H9 (cell line): ENCODE measurements around the gene KIAA1671. TPM values are rescaled to one million over a fixed set of nuclear protein-coding genes. Genes with fewer than 3 reads are reported as not detected.

ENCODE experiments used
- DNase-seq: peaks from one replicate; pipeline ENCODE4 v3.0.0-alpha.2; 2017
- H2AFZ ChIP-seq: one replicate; pipeline ENCODE4 v1.6.1; 2013; ENCODE audit warnings: mild to moderate bottlenecking, low read length, control low read depth, moderate library complexity
- H2AK5ac ChIP-seq: 2 replicates; pipeline ENCODE4 v1.6.1; 2013; ENCODE audit warnings: low read length, control low read depth, mixed read lengths; ENCODE audit not compliant: insufficient read length
- H2BK120ac ChIP-seq: one replicate; pipeline ENCODE4 v1.6.1; 2013; ENCODE audit warnings: low read depth, mild to moderate bottlenecking, low read length, control low read depth, inconsistent platforms; ENCODE audit not compliant: poor library complexity, severe bottlenecking
- H2BK12ac ChIP-seq: 2 replicates; pipeline ENCODE4 v1.6.1; 2013; ENCODE audit warnings: low read length, control low read depth, mixed read lengths, low read depth; ENCODE audit not compliant: insufficient read length
- H2BK15ac ChIP-seq: 2 replicates; pipeline ENCODE4 v1.6.1; 2013; ENCODE audit warnings: low read depth, low read length, control low read depth
- H2BK20ac ChIP-seq: one replicate; pipeline ENCODE4 v1.6.1; 2013; ENCODE audit warnings: low read depth, mild to moderate bottlenecking, low read length, control low read depth, inconsistent platforms; ENCODE audit not compliant: poor library complexity, severe bottlenecking
- H2BK5ac ChIP-seq: 2 replicates; pipeline ENCODE4 v1.6.1; 2013; ENCODE audit warnings: low read length, control low read depth, mixed read lengths; ENCODE audit not compliant: insufficient read length
- H3K14ac ChIP-seq: 2 replicates; pipeline ENCODE4 v1.6.1; 2013; ENCODE audit warnings: low read length, control low read depth; ENCODE audit not compliant: insufficient read depth
- H3K18ac ChIP-seq: 2 replicates; pipeline ENCODE4 v1.6.1; 2013; ENCODE audit warnings: low read depth, mild to moderate bottlenecking, mixed read lengths, low read length, control low read depth; ENCODE audit not compliant: insufficient read length
- H3K23ac ChIP-seq: 2 replicates; pipeline ENCODE4 v1.6.1; 2013; ENCODE audit warnings: low read length, control low read depth, mixed read lengths, low read depth; ENCODE audit not compliant: insufficient read length
- H3K23me2 ChIP-seq: 2 replicates; pipeline ENCODE4 v1.6.1; 2013; ENCODE audit warnings: low read depth, mild to moderate bottlenecking, mixed read lengths, low read length, control low read depth; ENCODE audit not compliant: insufficient read length, poor library complexity, severe bottlenecking
- H3K27ac ChIP-seq: 2 replicates; pipeline ENCODE4 v1.5.1; 2013; ENCODE audit warnings: low read length, control low read depth, mixed read lengths, low read depth; ENCODE audit not compliant: insufficient read length
- H3K27me3 ChIP-seq: 2 replicates; pipeline ENCODE4 v1.6.1; 2013; ENCODE audit warnings: low read length, control low read depth, inconsistent platforms; ENCODE audit not compliant: insufficient read depth
- H3K4ac ChIP-seq: 2 replicates; pipeline ENCODE4 v1.6.1; 2013; ENCODE audit warnings: low read depth, mild to moderate bottlenecking, control low read depth, inconsistent platforms, low read length, moderate library complexity
- H3K4me1 ChIP-seq: 2 replicates; pipeline ENCODE4 v1.6.1; 2013; ENCODE audit warnings: low read length, control low read depth, inconsistent platforms; ENCODE audit not compliant: insufficient read depth
- H3K4me2 ChIP-seq: 2 replicates; pipeline ENCODE4 v1.6.1; 2013; ENCODE audit warnings: low read length, control low read depth, mixed read lengths; ENCODE audit not compliant: insufficient read length, insufficient read depth
- H3K56ac ChIP-seq: 2 replicates; pipeline ENCODE4 v1.6.1; 2013; ENCODE audit warnings: low read depth, mild to moderate bottlenecking, mixed read lengths, low read length, control low read depth; ENCODE audit not compliant: insufficient read length
- H3K79me1 ChIP-seq: 2 replicates; pipeline ENCODE4 v1.6.1; 2013; ENCODE audit warnings: low read depth, mild to moderate bottlenecking, moderate library complexity, low read length, control low read depth, inconsistent platforms; ENCODE audit not compliant: insufficient read depth, poor library complexity, severe bottlenecking
- H3K79me2 ChIP-seq: 2 replicates; pipeline ENCODE4 v1.6.1; 2013; ENCODE audit warnings: low read length, control low read depth, inconsistent platforms; ENCODE audit not compliant: insufficient read depth
- H3K9ac ChIP-seq: 2 replicates; pipeline ENCODE4 v1.6.1; 2013; ENCODE audit warnings: low read length, control low read depth, mixed read lengths; ENCODE audit not compliant: insufficient read length; ENCODE audit errors: extremely low read depth
- H3K9me3 ChIP-seq: one replicate; pipeline ENCODE4 v1.6.1; 2013; ENCODE audit warnings: low read depth, low read length, inconsistent platforms; ENCODE audit not compliant: control insufficient read depth
- H3T11ph ChIP-seq: one replicate; pipeline ENCODE4 v1.6.1; 2013; ENCODE audit warnings: mild to moderate bottlenecking, low read length, control low read depth, inconsistent platforms
- H4K20me1 ChIP-seq: one replicate; pipeline ENCODE4 v1.6.1; 2013; ENCODE audit not compliant: control insufficient read depth, insufficient read length, insufficient read depth
- H4K5ac ChIP-seq: 2 replicates; pipeline ENCODE4 v1.6.1; 2013; ENCODE audit warnings: low read depth, mild to moderate bottlenecking, mixed read lengths, low read length, control low read depth; ENCODE audit not compliant: insufficient read length
- H4K8ac ChIP-seq: replicated peaks from 2 replicates; pipeline ENCODE4 v1.6.1; 2013; ENCODE audit warnings: low read length, control low read depth, mixed read lengths, low read depth; ENCODE audit not compliant: insufficient read length
- H4K91ac ChIP-seq: 2 replicates; pipeline ENCODE4 v1.6.1; 2013; ENCODE audit warnings: low read depth, mild to moderate bottlenecking, moderate library complexity, mixed read lengths, low read length, control low read depth; ENCODE audit not compliant: insufficient read length
- H3K27ac Mint-ChIP-seq, 3 experiments: 2 replicates in 2 of 3; 3 replicates in 1 of 3; pipeline ENCODE4 v1.8.0; 2020 to 2021; ENCODE audit warnings: mixed read lengths in 3 of 3, mild to moderate bottlenecking in 1 of 3, moderate library complexity in 1 of 3
- H3K27me3 Mint-ChIP-seq: 2 replicates; pipeline ENCODE4 v1.8.0; 2021; ENCODE audit warnings: low read depth, mild to moderate bottlenecking, moderate library complexity, mixed read lengths
- H3K36me3 Mint-ChIP-seq, 3 experiments: 2 replicates in 2 of 3; 3 replicates in 1 of 3; pipeline ENCODE4 v1.8.0; 2020 to 2021; ENCODE audit warnings: low read depth in 3 of 3, mixed read lengths in 3 of 3; ENCODE audit not compliant: insufficient read depth in 1 of 3
- H3K4me1 Mint-ChIP-seq, 2 experiments: 2 replicates each; pipeline ENCODE4 v1.8.0; 2020; ENCODE audit warnings: mixed read lengths in 2 of 2
- H3K4me3 Mint-ChIP-seq, 2 experiments: 2 replicates in 1 of 2; 3 replicates in 1 of 2; pipeline ENCODE4 v1.8.0; 2020 to 2021; ENCODE audit warnings: mild to moderate bottlenecking in 2 of 2, mixed read lengths in 2 of 2, moderate library complexity in 1 of 2
- H3K9me3 Mint-ChIP-seq, 2 experiments: 2 replicates in 1 of 2; 3 replicates in 1 of 2; pipeline ENCODE4 v1.8.0; 2020; ENCODE audit warnings: mild to moderate bottlenecking in 2 of 2, mixed read lengths in 2 of 2, moderate library complexity in 1 of 2
- WGBS: extraction: QIAGEN DNeasy Blood & Tissue Kit; methylation state at CpG from one replicate; pipeline ENCODE4 v1.1.7; 2013; ENCODE audit warnings: missing lambda C conversion rate, low lambda C conversion rate, mixed read lengths; ENCODE audit not compliant: insufficient read length; ENCODE audit errors: extremely low coverage; 5-methylcytosine and 5-hydroxymethylcytosine counted together
- total RNA-seq: library from RNA; stranded (reverse); gene quantifications from 2 replicates; pipeline ENCODE4 v1.2.1, GENCODE V29; 2021
- TF ChIP-seq, protein P1 (sequence below): fragments of 200-600 bp; sonication (generic); conservative IDR thresholded peaks from 3 replicates; pipeline ENCODE4 v1.8.0; 2021; ENCODE audit warnings: antibody characterized with exemption, mild to moderate bottlenecking

The KIAA1671 gene
- total RNA-seq, 1 experiment from 2014 or later, result 22.6 TPM

DNA sequence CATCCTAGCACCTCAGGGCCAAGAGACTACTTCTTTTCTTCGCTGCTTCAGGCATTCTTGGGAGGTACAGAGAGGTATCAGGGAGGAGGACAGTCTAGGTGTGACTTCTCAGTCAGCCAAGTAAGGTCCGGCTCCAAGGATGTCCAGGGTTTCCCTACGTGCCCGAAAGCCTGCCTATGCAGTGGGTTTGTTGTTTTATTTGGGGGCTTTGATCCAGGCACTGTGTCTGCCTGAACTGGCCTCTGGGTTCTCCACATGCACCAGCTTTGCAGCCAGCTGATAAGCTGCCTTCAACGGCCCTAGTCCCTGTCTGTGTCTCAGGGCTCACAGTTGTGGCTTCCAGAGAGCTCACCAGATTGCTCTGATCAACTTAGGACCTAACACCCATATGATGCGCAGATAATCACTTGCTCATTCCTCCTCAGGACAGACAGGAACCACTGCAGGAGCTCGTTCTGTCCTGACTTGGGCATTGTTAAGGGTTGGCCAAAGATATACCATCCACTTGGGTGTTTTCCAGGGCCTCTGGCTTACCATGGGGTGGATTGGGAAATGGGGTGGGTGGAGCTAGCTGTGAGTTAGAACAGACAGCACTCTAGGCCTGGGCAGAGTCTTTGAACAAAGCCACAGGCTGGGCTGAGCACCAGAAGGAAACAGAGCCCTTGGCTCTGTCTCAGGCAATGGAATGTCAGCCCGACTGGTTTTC is 201.6 kb downstream of the KIAA1671 start:
- H2BK20ac ChIP-seq, result no peak overlapping the region
- H3K4me2 ChIP-seq, result no peak overlapping the region
- H3K56ac ChIP-seq, result no peak overlapping the region
- no peaks in the 10 kb centered on the region for H3K36me3 Mint-ChIP-seq
- no peak overlapping the region for H3K27ac ChIP-seq
- TF ChIP-seq, protein P1, sequence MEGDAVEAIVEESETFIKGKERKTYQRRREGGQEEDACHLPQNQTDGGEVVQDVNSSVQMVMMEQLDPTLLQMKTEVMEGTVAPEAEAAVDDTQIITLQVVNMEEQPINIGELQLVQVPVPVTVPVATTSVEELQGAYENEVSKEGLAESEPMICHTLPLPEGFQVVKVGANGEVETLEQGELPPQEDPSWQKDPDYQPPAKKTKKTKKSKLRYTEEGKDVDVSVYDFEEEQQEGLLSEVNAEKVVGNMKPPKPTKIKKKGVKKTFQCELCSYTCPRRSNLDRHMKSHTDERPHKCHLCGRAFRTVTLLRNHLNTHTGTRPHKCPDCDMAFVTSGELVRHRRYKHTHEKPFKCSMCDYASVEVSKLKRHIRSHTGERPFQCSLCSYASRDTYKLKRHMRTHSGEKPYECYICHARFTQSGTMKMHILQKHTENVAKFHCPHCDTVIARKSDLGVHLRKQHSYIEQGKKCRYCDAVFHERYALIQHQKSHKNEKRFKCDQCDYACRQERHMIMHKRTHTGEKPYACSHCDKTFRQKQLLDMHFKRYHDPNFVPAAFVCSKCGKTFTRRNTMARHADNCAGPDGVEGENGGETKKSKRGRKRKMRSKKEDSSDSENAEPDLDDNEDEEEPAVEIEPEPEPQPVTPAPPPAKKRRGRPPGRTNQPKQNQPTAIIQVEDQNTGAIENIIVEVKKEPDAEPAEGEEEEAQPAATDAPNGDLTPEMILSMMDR, result no peak
- no peak overlapping the region for H4K8ac ChIP-seq
- H2BK120ac ChIP-seq, result no peak overlapping the region
- no peaks in the 10 kb centered on the region for H3K9me3 Mint-ChIP-seq
- no peaks in the 10 kb centered on the region for H4K20me1 ChIP-seq
- no peak overlapping the region for H2BK12ac ChIP-seq
- no peaks in the 10 kb centered on the region for H3K79me2 ChIP-seq
- no peaks in the 10 kb centered on the region for H3K9me3 ChIP-seq
- H3K4ac ChIP-seq, result no peak overlapping the region
- no peaks in the 10 kb centered on the region for H3K4me1 ChIP-seq
- no peak overlapping the region for H2AK5ac ChIP-seq
- no peak overlapping the region for H3K9ac ChIP-seq
- H3K79me1 ChIP-seq, result no peaks in the 10 kb centered on the region
- no peak overlapping the region for H3K23ac ChIP-seq
- DNase-seq, result no peak
- H4K5ac ChIP-seq, result no peak overlapping the region
- no CpG with 5 or more reads among the region's 8 CpGs for WGBS
- peaks cover 12 to 15% of the 10 kb centered on the region in 2 experiments for H3K4me1 Mint-ChIP-seq
- no peak overlapping the region for H3T11ph ChIP-seq
- no peak overlapping the region for H3K18ac ChIP-seq
- no peak overlapping the region for H4K91ac ChIP-seq
- H2AFZ ChIP-seq, result no peak overlapping the region
- H3K14ac ChIP-seq, result no peak overlapping the region
- H3K4me3 Mint-ChIP-seq, result no peak overlapping the region
- H2BK15ac ChIP-seq, result no peak overlapping the region
- H3K27me3 ChIP-seq, result no peaks in the 10 kb centered on the region
- H3K23me2 ChIP-seq, result no peaks in the 10 kb centered on the region
- peak overlapping the region in 2 of 3 experiments; percentile 39 to 95; a peak in 3 of 7 replicates for H3K27ac Mint-ChIP-seq
- H2BK5ac ChIP-seq, result no peak overlapping the region
- H3K27me3 Mint-ChIP-seq, result no peaks in the 10 kb centered on the region
